Thymus (tissue), 11 donors: ENCODE data around the gene IGSF21. TPM values are rescaled to one million over a fixed set of nuclear protein-coding genes. Genes with fewer than 3 reads are reported as not detected.

ENCODE experiments used
- DNase-seq, 9 donors: peaks; one replicate each; pipeline ENCODE4 v3.0.0-alpha.2; 2013; ENCODE audit warnings: low spot score in 9 of 9, low read depth in 6 of 9, missing footprints in 1 of 9
- H3K27ac ChIP-seq, 2 donors: one replicate each; pipeline ENCODE4 v1.5.1; 2013; ENCODE audit warnings: control low read depth in 1 of 2, low read depth in 1 of 2, low read length in 1 of 2, mild to moderate bottlenecking in 1 of 2, moderate library complexity in 1 of 2
- H3K27me3 ChIP-seq, 2 donors: one replicate each; pipeline ENCODE4 v1.5.1; 2013; ENCODE audit warnings: low read length in 1 of 2; ENCODE audit not compliant: control insufficient read depth in 2 of 2, insufficient read depth in 1 of 2
- H3K36me3 ChIP-seq, 2 donors: one replicate each; pipeline ENCODE4 v1.5.1; 2013; ENCODE audit warnings: low read length in 1 of 2, mild to moderate bottlenecking in 1 of 2, moderate library complexity in 1 of 2; ENCODE audit not compliant: control insufficient read depth in 2 of 2, insufficient read depth in 2 of 2
- H3K4me1 ChIP-seq, 2 donors: one replicate each; pipeline ENCODE4 v1.5.1; 2013; ENCODE audit warnings: low read length in 2 of 2; ENCODE audit not compliant: control insufficient read depth in 2 of 2, insufficient read depth in 2 of 2
- H3K4me3 ChIP-seq, 2 donors: one replicate each; pipeline ENCODE4 v1.5.1; 2013; ENCODE audit warnings: low read length in 2 of 2, control low read depth in 1 of 2, mild to moderate bottlenecking in 1 of 2
- H3K9me3 ChIP-seq, 2 donors: one replicate each; pipeline ENCODE4 v1.5.1; 2013; ENCODE audit warnings: low read length in 1 of 2, mild to moderate bottlenecking in 1 of 2; ENCODE audit not compliant: control insufficient read depth in 2 of 2, insufficient read depth in 1 of 2
- WGBS: extraction: QIAGEN DNeasy Blood & Tissue Kit; methylation state at CpG from one replicate; pipeline ENCODE4 v1.1.7; 2013; 5-methylcytosine and 5-hydroxymethylcytosine counted together
- polyA plus RNA-seq: library from polyadenylated mRNA; stranded (reverse); fragments of 200-250 nt; gene quantifications from one replicate; pipeline ENCODE4 v1.2.3, GENCODE V29; 2013
- total RNA-seq: library from RNA; stranded (reverse); fragments of 120-200 nt; gene quantifications from one replicate; pipeline ENCODE4 v1.2.4, GENCODE V29; 2013
- donor health status: healthy.

Gene IGSF21
- total and polyA plus RNA-seq, 2 donors = 0.85 to 2.1 TPM

DNA sequence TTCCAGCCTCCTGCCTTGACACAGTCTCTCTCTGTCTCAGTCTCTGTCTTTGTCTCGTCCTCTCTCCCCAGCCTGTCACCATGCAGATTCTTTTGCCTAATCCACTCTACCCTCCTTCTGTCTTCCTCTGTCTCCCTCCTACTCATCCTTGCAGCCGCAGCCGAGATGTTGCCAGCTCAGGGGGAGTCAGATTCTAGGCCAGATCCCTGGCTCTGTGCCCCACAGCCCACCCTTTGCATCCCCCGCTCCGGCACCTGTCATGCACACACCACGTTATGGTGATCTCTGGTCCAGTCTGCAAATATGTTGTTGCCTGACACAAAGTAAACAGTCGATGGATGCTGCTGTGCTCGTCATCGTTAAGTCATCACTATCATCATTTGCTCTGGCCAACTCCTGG lies 35.5 kb upstream of the IGSF21 start:
- Histone ChIP-seq H3K27me3 (no peaks in the 10 kb centered on the region), H3K4me1 (no peaks in the 10 kb centered on the region), H3K27ac (no peak overlapping the region), H3K36me3 (no peaks in the 10 kb centered on the region), H3K9me3 (no peaks in the 10 kb centered on the region), H3K4me3 (no peak overlapping the region)
- no peak for DNase-seq
- WGBS = 90% methylated on average over 9 of the region's 9 CpGs

DNA sequence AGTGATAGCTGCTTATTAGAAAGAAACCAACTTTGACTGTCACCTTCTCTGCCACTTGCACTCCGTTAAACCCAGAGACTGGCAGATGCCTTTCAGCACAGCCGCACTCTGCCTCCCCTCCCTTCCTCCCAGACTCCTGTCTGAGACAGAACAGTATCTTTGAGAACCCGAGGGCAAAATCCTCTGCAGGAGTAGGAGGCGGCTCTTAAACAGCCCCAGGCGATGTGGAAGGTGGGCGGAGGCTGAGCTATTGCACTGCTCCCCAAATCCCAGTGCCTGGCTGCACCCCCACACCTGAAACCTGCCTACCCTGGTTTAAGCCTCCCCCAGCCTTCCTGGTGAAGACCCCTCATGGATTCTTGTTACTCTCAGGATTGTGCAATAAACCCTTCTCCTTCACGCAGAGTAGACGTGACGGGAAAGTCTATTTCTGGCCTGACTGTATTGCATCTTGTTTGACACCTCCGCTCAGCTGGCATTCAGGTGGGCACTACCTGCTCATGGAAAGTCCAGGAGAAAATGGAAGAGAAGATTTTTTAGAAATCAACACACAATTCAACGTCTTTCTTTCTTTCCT lies 34.4 kb upstream of the IGSF21 start:
- Histone ChIP-seq H3K4me3 (no peak overlapping the region), H3K4me1 (no peaks in the 10 kb centered on the region), H3K27ac (no peak overlapping the region), H3K36me3 (no peaks in the 10 kb centered on the region), H3K9me3 (no peaks in the 10 kb centered on the region), H3K27me3 (no peaks in the 10 kb centered on the region)
- WGBS = 85% methylated on average over 11 of the region's 11 CpGs
- no peak for DNase-seq

DNA sequence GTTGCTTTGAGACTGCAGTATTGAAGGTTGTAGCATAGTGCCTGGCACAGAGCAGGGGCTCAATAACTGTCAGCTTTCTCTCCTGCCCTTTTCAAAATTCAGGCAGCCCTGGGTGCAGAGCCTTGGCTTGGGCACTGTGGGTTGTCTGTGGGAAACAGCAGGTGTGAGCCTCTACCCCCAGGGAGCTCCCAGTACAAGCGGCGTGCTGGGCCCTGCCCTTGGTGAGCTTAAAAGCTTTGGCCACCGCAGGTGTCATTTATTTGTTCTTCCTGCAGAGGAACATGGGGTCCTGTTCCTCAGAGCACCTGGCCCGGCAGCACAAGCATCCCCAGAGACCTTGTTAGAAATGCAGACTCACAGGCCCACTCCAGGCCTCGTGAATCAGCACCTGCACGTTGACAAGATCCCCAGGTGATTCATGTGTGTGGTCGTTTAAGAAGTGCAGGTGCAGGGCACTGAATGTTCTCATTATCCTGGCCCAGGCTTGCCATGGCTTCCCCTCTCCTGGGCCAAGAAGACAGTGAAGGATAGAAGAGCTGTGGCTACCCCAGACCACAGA lies 29.9 kb upstream of the IGSF21 start:
- no peak for DNase-seq
- Histone ChIP-seq H3K4me3 (no peak overlapping the region), H3K27me3 (no peaks in the 10 kb centered on the region), H3K4me1 (no peaks in the 10 kb centered on the region), H3K9me3 (no peaks in the 10 kb centered on the region), H3K27ac (no peak overlapping the region), H3K36me3 (no peaks in the 10 kb centered on the region)
- 71% methylated on average over 7 of the region's 7 CpGs for WGBS

DNA sequence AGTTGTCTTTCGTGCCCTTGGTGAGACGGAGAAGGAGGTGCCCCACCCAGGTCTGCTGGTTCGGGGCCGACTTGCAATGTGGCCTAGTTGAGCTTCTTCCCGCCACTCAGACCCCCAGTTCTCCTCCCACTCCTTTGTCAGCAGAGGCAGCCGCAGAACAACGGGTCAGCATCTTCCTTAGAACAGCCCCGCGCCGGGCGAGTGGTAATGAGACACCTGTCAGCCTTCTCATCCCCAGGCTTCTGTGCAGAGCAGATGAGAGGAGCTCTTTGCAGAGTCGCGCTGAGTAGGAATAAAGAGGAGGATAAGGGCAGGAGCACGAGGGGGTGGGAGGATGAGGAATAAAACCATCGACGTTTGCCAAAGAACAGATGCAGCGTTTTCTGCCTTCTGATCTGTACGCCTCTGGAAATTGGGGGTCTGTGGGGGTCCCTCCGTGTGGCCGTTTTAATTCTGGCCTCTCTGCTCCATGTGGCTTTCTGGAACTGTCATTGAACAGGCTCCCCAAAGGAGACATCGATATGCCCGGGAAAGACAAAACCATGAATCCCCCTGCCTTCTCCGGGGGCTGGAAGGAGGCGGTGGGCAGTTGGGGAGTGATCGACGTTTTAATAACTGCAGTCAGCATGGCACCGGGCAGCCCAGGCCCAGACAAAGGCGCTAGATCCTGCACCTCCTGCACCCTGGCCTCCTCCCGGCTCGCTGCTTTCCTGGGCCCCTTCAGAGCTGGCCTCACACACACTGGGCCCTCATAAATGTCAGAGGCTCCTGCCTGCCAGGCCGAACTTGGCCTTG lies 27.5 kb upstream of the IGSF21 start:
- Histone ChIP-seq H3K27ac (no peak overlapping the region), H3K36me3 (no peaks in the 10 kb centered on the region), H3K27me3 (no peaks in the 10 kb centered on the region), H3K4me3 (no peak overlapping the region), H3K9me3 (no peaks in the 10 kb centered on the region), H3K4me1 (no peaks in the 10 kb centered on the region)
- WGBS = 86% methylated on average over 31 of the region's 31 CpGs
- no peak for DNase-seq

DNA sequence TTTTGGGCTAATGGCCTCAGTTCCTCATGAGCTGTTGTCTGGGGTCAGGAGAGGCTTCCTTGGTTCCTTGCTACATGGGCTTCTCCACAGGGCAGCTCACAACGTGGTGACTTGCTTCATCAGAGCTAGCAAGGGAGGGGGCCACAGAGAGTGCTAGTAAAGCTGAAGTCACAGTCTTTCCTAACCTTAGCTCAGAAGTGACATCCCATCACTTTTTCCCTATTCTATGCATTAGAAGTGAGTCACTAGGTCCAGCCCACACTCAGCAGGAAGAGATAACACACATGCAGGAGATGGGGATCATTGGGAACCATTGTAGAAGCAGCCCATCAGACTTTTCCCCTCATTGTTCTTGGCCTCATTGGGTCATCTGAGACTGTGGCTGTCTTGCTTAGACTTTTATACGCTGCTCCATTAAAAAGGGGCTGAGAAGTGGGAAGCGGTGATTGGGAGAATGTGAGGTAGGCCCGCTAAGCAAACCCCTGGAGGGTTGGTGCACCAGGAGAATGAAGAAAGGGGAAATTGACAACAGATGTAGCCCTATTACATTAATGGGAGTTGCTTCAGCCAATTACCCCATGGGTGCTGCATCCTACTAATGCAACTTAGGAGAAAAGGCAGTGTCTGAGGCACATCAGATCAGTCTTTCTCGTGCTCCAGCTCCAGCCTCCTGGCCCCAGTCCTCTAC lies 22.1 kb upstream of the IGSF21 start:
- H3K9me3 ChIP-seq = no peaks in the 10 kb centered on the region
- 63% methylated on average over 5 of the region's 5 CpGs for WGBS
- no peaks in the 10 kb centered on the region for H3K27me3 ChIP-seq
- H3K4me3 ChIP-seq = no peak overlapping the region
- no peak for DNase-seq
- no peaks in the 10 kb centered on the region for H3K4me1 ChIP-seq
- H3K27ac ChIP-seq = no peak overlapping the region
- H3K36me3 ChIP-seq = no peaks in the 10 kb centered on the region

DNA sequence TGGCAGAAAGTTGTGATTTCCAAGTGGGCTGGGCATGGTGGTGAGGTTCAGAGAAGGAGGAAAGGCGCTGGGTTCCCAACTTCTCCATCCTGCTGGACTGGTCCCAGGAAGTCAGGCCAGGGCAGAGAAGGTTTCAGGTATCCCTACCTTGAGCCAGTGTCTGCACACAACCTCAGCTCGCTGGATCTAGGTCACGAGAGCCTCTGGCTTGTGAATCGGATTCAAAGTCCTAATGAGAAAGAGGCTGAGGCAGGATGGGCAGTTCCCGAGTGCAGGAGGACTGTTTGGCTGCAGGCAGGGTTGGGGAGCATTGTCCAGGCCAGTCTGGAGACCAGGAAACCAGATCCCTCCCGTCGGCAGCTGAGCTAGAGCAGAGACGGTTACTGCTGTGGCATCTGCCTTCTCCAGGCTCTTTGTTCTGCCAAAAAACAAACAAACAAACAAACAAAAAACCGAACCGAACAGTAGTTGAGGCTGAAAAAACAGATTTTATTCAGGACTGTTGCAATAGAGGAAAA lies 19.5 kb upstream of the IGSF21 start:
- no peak for DNase-seq
- Histone ChIP-seq H3K4me3 (no peak overlapping the region), H3K9me3 (no peaks in the 10 kb centered on the region), H3K27ac (no peak overlapping the region), H3K27me3 (no peaks in the 10 kb centered on the region), H3K36me3 (no peaks in the 10 kb centered on the region), H3K4me1 (no peaks in the 10 kb centered on the region)
- WGBS = 25% methylated on average over 10 of the region's 10 CpGs

DNA sequence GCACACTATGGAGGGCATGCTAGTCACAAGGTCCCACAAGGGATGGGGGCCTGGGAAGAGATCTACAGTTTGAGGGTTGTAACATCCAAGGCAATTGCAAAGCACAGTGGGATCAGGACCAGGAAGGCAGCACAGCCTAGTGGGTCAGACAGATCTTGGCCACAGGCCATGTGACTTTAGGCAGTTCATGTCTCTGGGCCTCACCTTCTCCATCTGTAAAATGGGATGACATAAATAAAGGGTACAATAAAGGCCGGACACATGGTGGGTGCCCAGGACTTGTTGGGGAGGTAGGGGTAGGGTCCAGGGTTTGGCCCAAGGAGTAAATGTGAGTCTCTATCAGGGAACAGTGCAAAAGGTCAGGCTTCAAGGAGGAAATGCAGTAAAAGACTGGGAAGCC lies 18.1 kb upstream of the IGSF21 start:
- H3K27ac ChIP-seq = no peak overlapping the region
- no peaks in the 10 kb centered on the region for H3K9me3 ChIP-seq
- peaks cover 0 to 3% of the 10 kb centered on the region in 2 donors for H3K27me3 ChIP-seq
- H3K4me1 ChIP-seq = no peaks in the 10 kb centered on the region
- no peaks in the 10 kb centered on the region for H3K36me3 ChIP-seq
- no peak for DNase-seq
- H3K4me3 ChIP-seq = no peak overlapping the region
- WGBS = 94% methylated on average over 1 of the region's 1 CpG

DNA sequence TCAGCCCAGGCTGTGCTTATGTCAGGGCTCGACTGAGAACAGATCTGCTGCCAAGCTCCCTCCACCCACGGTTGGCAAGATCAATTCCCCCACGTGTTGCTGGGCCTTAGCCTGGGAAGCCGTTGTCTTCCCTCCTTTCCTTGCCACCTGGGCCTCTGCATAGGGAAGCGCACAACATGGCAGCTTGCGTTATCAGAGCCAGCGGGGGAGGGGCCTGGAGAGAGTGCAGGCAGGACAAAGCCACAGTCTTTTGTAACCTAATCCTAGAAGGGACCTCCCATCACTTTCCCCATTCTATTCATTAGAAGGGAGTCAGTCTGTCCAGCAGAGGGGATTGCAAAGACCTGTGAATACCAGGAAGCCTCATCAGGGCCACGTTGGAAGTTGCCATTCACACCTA lies 17.0 kb upstream of the IGSF21 start:
- WGBS = 39% methylated on average over 8 of the region's 8 CpGs
- DNase-seq = no peak
- Histone ChIP-seq H3K4me1 (no peaks in the 10 kb centered on the region), H3K9me3 (no peaks in the 10 kb centered on the region), H3K4me3 (no peak overlapping the region), H3K36me3 (no peaks in the 10 kb centered on the region), H3K27me3 (peaks cover 0 to 3% of the 10 kb centered on the region in 2 donors), H3K27ac (no peak overlapping the region)
